Right atrium auricular region (tissue), 2 donors: ENCODE data around the gene EPN2. TPM values are rescaled to one million over a fixed set of nuclear protein-coding genes. Genes with fewer than 3 reads are reported as not detected.

ENCODE experiments used
- DNase-seq: peaks from one replicate; pipeline ENCODE4 v3.0.0-alpha.2; 2019; ENCODE audit warnings: low spot score
- H3K27ac ChIP-seq, 2 donors: fragments of 200-600 bp; sonication (generic); 1 replicate in 1 of 2; 2 replicates in 1 of 2; pipeline ENCODE4 v1.5.1; 2016 to 2019
- H3K27me3 ChIP-seq, 2 donors: fragments of 200-600 bp; sonication (generic); one replicate each; pipeline versions ENCODE4 v1.5.1 to v1.6.0; 2017 to 2019
- H3K36me3 ChIP-seq: fragments of 200-600 bp; sonication (generic); one replicate; pipeline ENCODE4 v1.5.1; 2016
- H3K4me1 ChIP-seq, 2 donors: fragments of 200-600 bp; sonication (generic); one replicate each; pipeline versions ENCODE4 v1.5.1 to v1.6.0; 2017 to 2019
- H3K4me3 ChIP-seq, 2 donors: fragments of 200-600 bp; sonication (generic); 1 replicate in 1 of 2; 2 replicates in 1 of 2; pipeline ENCODE4 v1.5.1; 2017 to 2019; ENCODE audit warnings: mild to moderate bottlenecking in 1 of 2, moderate library complexity in 1 of 2
- H3K9me3 ChIP-seq, 2 donors: fragments of 200-600 bp; sonication (generic); one replicate each; pipeline ENCODE4 v1.5.1; 2019
- total RNA-seq, 2 donors: library from RNA; depleted of rRNA; stranded (reverse); fragments of >200 nt; gene quantifications; one replicate each; pipeline ENCODE4 v1.1.0, GENCODE V29; 2016
- TF ChIP-seq, protein P1 (sequence below), 2 donors: fragments of 200-600 bp; sonication (generic); IDR thresholded peaks; one replicate each; pipeline ENCODE4 v1.5.1; 2019; ENCODE audit warnings: antibody characterized with exemption in 2 of 2

The EPN2 gene
- total RNA-seq, 2 donors from 2014 or later = 68.0 to 73.1 TPM

DNA sequence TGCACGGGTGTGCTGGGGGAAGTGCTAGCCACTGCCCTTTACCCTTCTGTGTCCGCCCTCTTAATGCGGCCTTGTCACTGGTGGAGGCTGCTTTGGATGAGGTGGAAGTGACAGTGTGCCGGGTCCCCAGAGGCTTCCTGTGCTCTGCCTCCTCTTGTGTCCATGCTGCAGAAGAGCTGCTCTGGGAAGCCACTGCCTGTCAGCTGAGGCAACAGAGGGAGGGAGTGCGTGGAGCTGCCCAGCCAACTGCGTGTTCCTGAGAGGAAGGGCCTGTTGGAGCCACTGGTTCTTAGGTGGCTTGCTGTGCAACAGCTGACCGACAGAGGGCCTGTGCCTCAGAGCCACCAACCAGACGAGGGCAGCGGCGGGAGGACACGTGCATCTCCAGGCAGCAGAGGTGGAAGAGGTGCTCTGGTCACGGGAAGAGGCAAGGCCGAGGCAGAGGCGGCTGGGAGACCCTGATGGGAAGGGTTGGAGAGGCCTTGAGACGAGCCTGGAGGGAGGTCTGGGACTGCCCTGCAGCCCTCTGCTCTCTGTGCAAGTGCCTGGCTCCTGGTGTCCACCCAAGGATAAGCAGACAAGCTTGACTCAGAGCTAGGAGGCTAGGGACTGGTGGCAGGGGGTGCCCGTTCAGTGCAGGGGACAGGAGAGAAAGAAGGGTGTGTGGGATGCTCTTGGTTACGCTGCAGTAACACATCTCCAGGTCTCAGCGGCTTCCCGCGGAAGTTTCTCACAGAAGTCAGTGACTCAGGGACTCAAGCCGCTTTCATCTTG is 100.0 kb downstream of the EPN2 start:
- peak overlapping the region; percentile 61 to 76 for H3K27ac ChIP-seq
- peaks cover 0 to 38% of the 10 kb centered on the region in 2 donors for H3K4me1 ChIP-seq
- peak; percentile 71 for DNase-seq

DNA sequence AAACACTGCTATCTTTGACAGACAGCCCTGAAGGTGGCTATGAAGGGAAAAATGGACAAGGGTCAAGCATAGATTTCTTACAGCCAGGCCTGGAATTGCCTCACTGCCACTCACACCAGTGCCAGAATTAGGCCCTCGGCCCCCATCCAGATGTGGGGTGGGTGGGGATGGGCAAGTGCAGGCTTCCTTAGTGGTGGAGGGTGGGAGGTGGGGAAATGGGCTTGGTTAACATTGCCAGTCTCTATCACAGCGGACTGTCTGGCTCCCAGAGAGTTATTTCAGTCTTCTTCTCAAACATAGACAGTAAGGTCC is 100.5 kb downstream of the EPN2 start:
- H3K4me1 ChIP-seq = peaks cover 0 to 43% of the 10 kb centered on the region in 2 donors
- H3K36me3 ChIP-seq = peaks cover 13% of the 10 kb centered on the region
- no peaks in the 10 kb centered on the region for H3K27me3 ChIP-seq
- DNase-seq = no peak
- TF ChIP-seq, protein P1, sequence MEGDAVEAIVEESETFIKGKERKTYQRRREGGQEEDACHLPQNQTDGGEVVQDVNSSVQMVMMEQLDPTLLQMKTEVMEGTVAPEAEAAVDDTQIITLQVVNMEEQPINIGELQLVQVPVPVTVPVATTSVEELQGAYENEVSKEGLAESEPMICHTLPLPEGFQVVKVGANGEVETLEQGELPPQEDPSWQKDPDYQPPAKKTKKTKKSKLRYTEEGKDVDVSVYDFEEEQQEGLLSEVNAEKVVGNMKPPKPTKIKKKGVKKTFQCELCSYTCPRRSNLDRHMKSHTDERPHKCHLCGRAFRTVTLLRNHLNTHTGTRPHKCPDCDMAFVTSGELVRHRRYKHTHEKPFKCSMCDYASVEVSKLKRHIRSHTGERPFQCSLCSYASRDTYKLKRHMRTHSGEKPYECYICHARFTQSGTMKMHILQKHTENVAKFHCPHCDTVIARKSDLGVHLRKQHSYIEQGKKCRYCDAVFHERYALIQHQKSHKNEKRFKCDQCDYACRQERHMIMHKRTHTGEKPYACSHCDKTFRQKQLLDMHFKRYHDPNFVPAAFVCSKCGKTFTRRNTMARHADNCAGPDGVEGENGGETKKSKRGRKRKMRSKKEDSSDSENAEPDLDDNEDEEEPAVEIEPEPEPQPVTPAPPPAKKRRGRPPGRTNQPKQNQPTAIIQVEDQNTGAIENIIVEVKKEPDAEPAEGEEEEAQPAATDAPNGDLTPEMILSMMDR (IDR thresholded peaks at IDR 0.05) = no peak
- H3K27ac ChIP-seq = peak overlapping the region; percentile 61 to 76
- no peaks in the 10 kb centered on the region for H3K9me3 ChIP-seq
- H3K4me3 ChIP-seq = no peak overlapping the region

More for the DNA sequence above, 100.0 kb downstream of the EPN2 start:
- peaks cover 13% of the 10 kb centered on the region for H3K36me3 ChIP-seq
- H3K27me3 ChIP-seq = no peaks in the 10 kb centered on the region
- no peaks in the 10 kb centered on the region for H3K9me3 ChIP-seq
- TF ChIP-seq, protein P1 (IDR thresholded peaks at IDR 0.05) = peak; percentile 13 to 78
- no peak overlapping the region for H3K4me3 ChIP-seq

DNA sequence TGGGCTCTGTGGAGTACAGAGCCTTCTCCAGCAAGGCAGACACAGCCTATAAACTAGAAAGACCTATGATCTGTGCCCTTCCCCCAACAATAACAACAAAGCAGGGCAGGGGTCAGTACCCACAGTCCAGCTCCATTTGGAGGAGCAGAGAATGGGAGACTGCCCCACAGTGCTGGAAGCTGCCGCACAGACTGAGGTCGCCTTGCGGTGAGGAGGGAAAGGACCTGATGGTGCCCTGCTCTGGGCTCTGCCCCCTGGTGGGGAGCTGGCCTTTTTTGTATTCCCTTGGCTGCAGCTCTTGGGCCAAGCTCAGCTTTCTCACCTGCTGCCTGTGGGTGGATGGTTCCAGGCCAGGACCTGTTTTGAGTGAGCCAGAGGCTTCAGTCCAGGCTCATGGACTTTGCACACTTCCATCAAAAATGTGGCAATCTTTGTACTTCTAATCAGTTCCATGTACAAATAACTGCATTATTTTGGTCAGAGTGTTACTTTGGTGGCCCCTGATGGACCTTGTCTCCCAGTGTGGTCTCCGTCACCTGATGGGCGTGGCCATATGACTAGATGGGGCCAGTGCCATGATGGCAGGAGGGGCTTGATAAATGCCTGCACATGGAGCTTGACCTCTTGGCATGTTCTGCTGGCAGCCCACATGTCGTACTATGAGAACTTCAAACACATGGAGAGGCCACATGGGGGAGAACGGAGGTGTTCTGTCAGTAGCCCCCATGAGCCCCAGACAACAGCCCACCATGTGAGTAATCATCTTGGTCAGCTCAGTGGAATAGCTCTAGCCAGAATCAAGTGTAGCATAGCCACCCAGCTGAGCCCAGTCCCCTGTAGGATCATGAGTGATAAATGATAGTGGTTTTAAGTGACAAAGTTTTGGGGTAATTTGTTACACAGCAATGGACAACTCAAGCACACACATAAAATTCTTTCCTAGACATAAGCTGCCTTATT is 101.1 kb downstream of the EPN2 start:
- peak overlapping the region; percentile 61 to 76 for H3K27ac ChIP-seq
- no peaks in the 10 kb centered on the region for H3K27me3 ChIP-seq
- peaks cover 0 to 49% of the 10 kb centered on the region in 2 donors for H3K4me1 ChIP-seq
- peaks cover 13% of the 10 kb centered on the region for H3K36me3 ChIP-seq
- TF ChIP-seq, protein P1 (IDR thresholded peaks at IDR 0.05) = peak; percentile 55 to 71
- DNase-seq = no peak
- no peaks in the 10 kb centered on the region for H3K9me3 ChIP-seq
- H3K4me3 ChIP-seq = no peak overlapping the region

DNA sequence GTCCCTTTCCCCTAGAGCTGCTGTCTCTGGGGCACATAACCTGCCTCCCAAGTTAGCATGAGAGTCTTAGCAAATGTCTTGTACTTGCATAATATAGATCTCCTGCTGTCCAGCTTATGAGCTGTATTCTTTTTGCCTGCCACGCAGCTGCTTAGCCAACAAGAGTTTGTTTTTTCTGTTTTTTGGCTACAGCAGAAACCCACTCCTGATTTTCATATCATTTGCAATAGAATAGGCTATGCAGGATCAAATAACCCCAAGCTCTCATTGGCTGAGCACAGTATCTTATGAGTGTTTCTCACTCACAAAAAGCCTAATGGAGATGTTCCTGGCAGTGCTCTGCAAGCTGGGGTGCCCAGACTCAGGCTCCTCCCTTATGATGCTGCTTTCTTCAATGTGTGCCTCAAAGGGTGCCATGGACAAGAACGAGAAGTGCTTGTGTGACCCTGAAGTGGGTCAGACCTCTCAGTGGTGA is 102.2 kb downstream of the EPN2 start:
- Histone ChIP-seq H3K9me3 (no peaks in the 10 kb centered on the region), H3K4me1 (peaks cover 0 to 60% of the 10 kb centered on the region in 2 donors), H3K4me3 (no peak overlapping the region), H3K36me3 (peaks cover 2% of the 10 kb centered on the region), H3K27me3 (no peaks in the 10 kb centered on the region), H3K27ac (no peak overlapping the region)
- TF ChIP-seq, protein P1 (IDR thresholded peaks at IDR 0.05) = no peak
- DNase-seq = no peak

DNA sequence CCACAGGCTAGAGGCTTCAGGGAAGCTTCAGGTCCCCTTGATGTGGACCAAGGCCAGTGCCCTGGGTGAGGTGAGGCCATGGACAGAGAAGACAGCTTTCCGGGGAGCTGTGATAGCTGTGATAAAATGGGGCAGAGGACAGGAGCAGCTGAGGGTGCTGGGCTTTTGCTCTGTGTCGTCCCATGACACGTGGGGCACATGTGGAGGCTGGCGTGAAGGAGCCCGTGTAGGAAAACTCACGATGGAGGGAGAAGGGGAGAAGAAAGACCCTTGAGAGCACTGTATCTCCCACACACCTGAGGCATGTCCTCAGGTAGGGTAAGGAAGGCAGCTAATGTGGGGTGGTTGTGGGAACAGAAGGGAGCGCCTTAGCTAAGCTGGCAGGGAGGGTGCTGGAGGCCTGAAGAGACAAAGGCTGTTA is 104.1 kb downstream of the EPN2 start:
- TF ChIP-seq, protein P1 (IDR thresholded peaks at IDR 0.05) = no peak
- no peak for DNase-seq
- no peaks in the 10 kb centered on the region for H3K27me3 ChIP-seq
- H3K27ac ChIP-seq = no peak overlapping the region
- H3K4me1 ChIP-seq = peaks cover 0 to 73% of the 10 kb centered on the region in 2 donors
- H3K9me3 ChIP-seq = no peaks in the 10 kb centered on the region
- no peak overlapping the region for H3K4me3 ChIP-seq
- no peaks in the 10 kb centered on the region for H3K36me3 ChIP-seq
